Parathyroid adenoma (tissue), 2 donors: ENCODE results near the gene DRGX.

ENCODE experiments used
- H2AFZ ChIP-seq: fragments of 300-600 bp; sonication (generic); one replicate; pipeline ENCODE4 v1.7.0; 2017; ENCODE audit warnings: antibody characterized with exemption, mild to moderate bottlenecking
- H3K27ac ChIP-seq: fragments of 300-600 bp; sonication (generic); one replicate; pipeline ENCODE4 v1.7.0; 2017
- H3K27me3 ChIP-seq: fragments of 300-600 bp; sonication (generic); one replicate; pipeline ENCODE4 v1.7.0; 2017; ENCODE audit warnings: low read length; ENCODE audit not compliant: control insufficient read depth, insufficient read depth
- H3K36me3 ChIP-seq: fragments of 300-600 bp; sonication (generic); one replicate; pipeline ENCODE4 v1.7.0; 2017; ENCODE audit warnings: low read length; ENCODE audit not compliant: control insufficient read depth, insufficient read depth
- H3K4me1 ChIP-seq: fragments of 300-600 bp; sonication (generic); one replicate; pipeline ENCODE4 v1.7.0; 2017; ENCODE audit warnings: control low read depth
- H3K4me2 ChIP-seq: fragments of 300-600 bp; sonication (generic); one replicate; pipeline ENCODE4 v1.7.0; 2017; ENCODE audit warnings: low read length
- H3K4me3 ChIP-seq: fragments of 300-600 bp; sonication (generic); one replicate; pipeline ENCODE4 v1.7.0; 2017; ENCODE audit warnings: low read depth, low read length
- H3K79me2 ChIP-seq: fragments of 300-600 bp; sonication (generic); one replicate; pipeline ENCODE4 v1.7.0; 2017; ENCODE audit warnings: control low read depth
- H3K9ac ChIP-seq: fragments of 300-600 bp; sonication (generic); one replicate; pipeline ENCODE4 v1.7.0; 2017; ENCODE audit warnings: mild to moderate bottlenecking
- H3K9me3 ChIP-seq: fragments of 300-600 bp; sonication (generic); one replicate; pipeline ENCODE4 v1.7.0; 2017; ENCODE audit warnings: low read length; ENCODE audit not compliant: control insufficient read depth
- TF ChIP-seq, protein P1 (sequence below): fragments of 300-600 bp; sonication (generic); IDR thresholded peaks from one replicate; pipeline ENCODE4 v1.7.0; 2017; ENCODE audit warnings: antibody characterized with exemption, mild to moderate bottlenecking
- donor health status: primary hyperparathyroidism.

The DRGX gene

DNA sequence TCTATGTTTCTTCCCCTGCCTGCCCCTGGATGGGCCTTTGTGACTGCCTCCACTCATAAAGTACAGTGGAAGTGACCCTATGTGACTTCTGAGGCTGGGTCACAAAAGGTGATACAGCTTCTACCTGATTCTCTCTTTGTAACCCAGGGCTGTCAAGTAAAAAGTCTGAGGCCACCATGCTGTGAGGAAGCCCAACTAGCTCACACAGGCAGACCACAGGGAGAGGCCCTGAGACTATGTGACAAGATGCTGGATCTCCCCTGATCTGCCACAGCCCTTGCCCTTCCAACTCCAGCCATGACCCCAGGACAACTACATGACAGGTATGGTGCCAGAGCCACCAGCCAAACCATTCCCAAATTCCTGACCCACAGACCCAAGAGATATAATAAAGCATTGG lies 45.8 kb downstream of the DRGX start:
- Histone ChIP-seq H3K4me1 (no peaks in the 10 kb centered on the region), H3K27ac (no peak overlapping the region), H2AFZ (no peak overlapping the region), H3K36me3 (no peaks in the 10 kb centered on the region), H3K27me3 (no peaks in the 10 kb centered on the region), H3K9ac (no peak overlapping the region), H3K4me3 (no peak overlapping the region), H3K9me3 (no peaks in the 10 kb centered on the region), H3K79me2 (no peaks in the 10 kb centered on the region), H3K4me2 (no peak overlapping the region)
- TF ChIP-seq, protein P1, sequence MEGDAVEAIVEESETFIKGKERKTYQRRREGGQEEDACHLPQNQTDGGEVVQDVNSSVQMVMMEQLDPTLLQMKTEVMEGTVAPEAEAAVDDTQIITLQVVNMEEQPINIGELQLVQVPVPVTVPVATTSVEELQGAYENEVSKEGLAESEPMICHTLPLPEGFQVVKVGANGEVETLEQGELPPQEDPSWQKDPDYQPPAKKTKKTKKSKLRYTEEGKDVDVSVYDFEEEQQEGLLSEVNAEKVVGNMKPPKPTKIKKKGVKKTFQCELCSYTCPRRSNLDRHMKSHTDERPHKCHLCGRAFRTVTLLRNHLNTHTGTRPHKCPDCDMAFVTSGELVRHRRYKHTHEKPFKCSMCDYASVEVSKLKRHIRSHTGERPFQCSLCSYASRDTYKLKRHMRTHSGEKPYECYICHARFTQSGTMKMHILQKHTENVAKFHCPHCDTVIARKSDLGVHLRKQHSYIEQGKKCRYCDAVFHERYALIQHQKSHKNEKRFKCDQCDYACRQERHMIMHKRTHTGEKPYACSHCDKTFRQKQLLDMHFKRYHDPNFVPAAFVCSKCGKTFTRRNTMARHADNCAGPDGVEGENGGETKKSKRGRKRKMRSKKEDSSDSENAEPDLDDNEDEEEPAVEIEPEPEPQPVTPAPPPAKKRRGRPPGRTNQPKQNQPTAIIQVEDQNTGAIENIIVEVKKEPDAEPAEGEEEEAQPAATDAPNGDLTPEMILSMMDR = no peak

DNA sequence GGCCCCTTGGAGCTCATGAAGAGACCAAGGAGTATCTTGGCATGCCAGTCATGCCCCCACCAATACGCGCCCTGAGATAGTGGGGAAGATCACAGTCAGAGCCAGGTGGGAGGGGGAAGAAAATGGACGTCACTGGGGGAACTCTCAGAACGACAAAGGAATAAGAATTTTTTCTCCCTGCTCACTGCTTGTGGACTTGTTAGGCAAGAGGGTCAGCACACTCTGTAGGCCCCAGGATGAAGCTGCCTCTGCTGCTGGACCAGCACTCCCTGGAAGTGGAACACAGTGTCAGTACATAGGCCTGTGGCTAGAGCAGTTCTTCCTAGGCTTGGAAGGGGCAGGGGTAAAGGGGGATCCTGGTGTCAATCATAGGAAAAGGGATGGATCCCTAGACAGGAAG lies 46.5 kb downstream of the DRGX start:
- TF ChIP-seq, protein P1 = no peak
- Histone ChIP-seq H3K27me3 (no peaks in the 10 kb centered on the region), H3K9me3 (no peaks in the 10 kb centered on the region), H3K4me2 (no peak overlapping the region), H3K4me3 (no peak overlapping the region), H3K9ac (no peak overlapping the region), H3K4me1 (no peaks in the 10 kb centered on the region), H2AFZ (no peak overlapping the region), H3K27ac (no peak overlapping the region), H3K36me3 (no peaks in the 10 kb centered on the region), H3K79me2 (no peaks in the 10 kb centered on the region)

DNA sequence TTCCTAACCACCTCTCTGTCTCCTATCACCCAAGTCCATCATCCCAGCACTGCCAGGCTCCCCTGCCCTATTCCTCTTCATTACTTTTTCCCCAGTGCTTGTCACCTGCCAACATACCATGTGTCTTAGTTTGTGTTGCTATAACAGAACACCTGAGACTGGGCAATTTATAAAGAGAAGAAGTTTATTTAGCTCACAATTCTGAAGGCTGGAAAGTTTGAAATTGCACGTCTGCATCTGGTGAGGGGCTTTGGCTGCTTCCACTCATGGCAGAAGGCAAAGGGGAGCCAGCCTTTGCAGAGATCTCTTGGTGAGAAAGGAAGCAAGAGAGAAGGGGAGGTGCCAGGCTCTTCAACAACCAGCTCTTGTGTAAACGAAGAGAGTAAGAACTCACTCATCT lies 47.3 kb downstream of the DRGX start:
- no peaks in the 10 kb centered on the region for H3K79me2 ChIP-seq
- H2AFZ ChIP-seq = no peak overlapping the region
- H3K4me3 ChIP-seq = no peak overlapping the region
- no peak overlapping the region for H3K4me2 ChIP-seq
- H3K4me1 ChIP-seq = no peaks in the 10 kb centered on the region
- TF ChIP-seq, protein P1 = no peak
- no peaks in the 10 kb centered on the region for H3K9me3 ChIP-seq
- H3K9ac ChIP-seq = no peak overlapping the region
- H3K36me3 ChIP-seq = no peaks in the 10 kb centered on the region
- H3K27me3 ChIP-seq = no peaks in the 10 kb centered on the region
- H3K27ac ChIP-seq = no peak overlapping the region

DNA sequence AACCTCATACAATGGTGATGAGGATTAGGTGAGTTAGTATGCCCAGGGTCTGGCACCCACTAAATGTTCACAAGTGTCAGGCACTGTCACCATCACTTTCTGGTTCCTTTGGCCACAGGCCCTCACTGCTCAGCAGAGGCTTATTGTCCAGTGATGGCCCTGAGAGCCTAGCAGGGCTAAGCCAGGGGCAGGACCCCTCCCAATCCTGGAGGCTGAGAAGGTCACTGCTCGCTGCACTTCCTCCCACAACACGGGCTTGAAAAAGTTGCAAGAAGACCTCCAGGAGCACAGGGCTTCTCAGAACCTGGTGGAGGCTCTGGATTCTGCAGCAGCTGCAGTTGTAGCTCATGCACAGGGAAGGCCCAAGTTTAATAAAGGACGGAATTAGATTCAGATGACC lies 48.1 kb downstream of the DRGX start:
- Histone ChIP-seq H3K4me1 (no peaks in the 10 kb centered on the region), H3K4me2 (no peak overlapping the region), H3K79me2 (no peaks in the 10 kb centered on the region), H2AFZ (no peak overlapping the region), H3K9me3 (no peaks in the 10 kb centered on the region), H3K27ac (no peak overlapping the region), H3K4me3 (no peak overlapping the region), H3K27me3 (no peaks in the 10 kb centered on the region), H3K36me3 (no peaks in the 10 kb centered on the region), H3K9ac (no peak overlapping the region)
- TF ChIP-seq, protein P1 = no peak

GRCh38 chr10:49347342-49347741 lies 48.5 kb downstream of the DRGX start:
- H3K4me3 ChIP-seq = no peak overlapping the region

More at GRCh38 chr10:49347342-49347741, 48.5 kb downstream of the DRGX start:
- H2AFZ ChIP-seq = no peak overlapping the region
- H3K9me3 ChIP-seq = no peaks in the 10 kb centered on the region
- no peak overlapping the region for H3K4me2 ChIP-seq
- H3K27ac ChIP-seq = no peak overlapping the region
- H3K9ac ChIP-seq = no peak overlapping the region
- H3K79me2 ChIP-seq = no peaks in the 10 kb centered on the region
- TF ChIP-seq, protein P1 = no peak
- H3K27me3 ChIP-seq = no peaks in the 10 kb centered on the region
- no peaks in the 10 kb centered on the region for H3K36me3 ChIP-seq
- no peaks in the 10 kb centered on the region for H3K4me1 ChIP-seq
